Lower leg skin (tissue), 4 donors: ENCODE measurements around the gene SINHCAF. TPM values are rescaled to one million over a fixed set of nuclear protein-coding genes. Genes with fewer than 3 reads are reported as not detected.

ENCODE experiments used
- DNase-seq, 2 donors: peaks; one replicate each; pipeline ENCODE4 v3.0.0-alpha.2; 2019; ENCODE audit warnings: low spot score in 2 of 2
- H3K4me3 ChIP-seq: fragments of 200-600 bp; sonication (generic); 2 replicates; pipeline ENCODE4 v1.5.1; 2017; ENCODE audit warnings: mild to moderate bottlenecking, low read depth; ENCODE audit not compliant: poor library complexity, severe bottlenecking
- POLR2A ChIP-seq, 2 donors: fragments of 450-650 bp; IDR thresholded peaks; one replicate each; pipeline ENCODE4 v1.6.1; 2016 to 2017; ENCODE audit warnings: antibody characterized with exemption in 2 of 2, mild to moderate bottlenecking in 1 of 2, moderate library complexity in 1 of 2
- whole genome bisulfite sequencing, 2 donors: methylation state at CpG; one replicate each; pipeline ENCODE4 v1.1.5; 2018; 5-methylcytosine and 5-hydroxymethylcytosine counted together
- intact Hi-C: fragments of 100-400 bp; cut with DNase I; formaldehyde crosslinking; loops from one replicate; pipeline ENCODE4 v1.15.0; 2023; ENCODE audit warnings: low total_unique reads
- total RNA-seq, 4 donors: library from RNA; depleted of rRNA; stranded (reverse); fragments of >200 nt; gene quantifications; one replicate each; pipeline ENCODE4 v1.1.0, GENCODE V29; 2016
- TF ChIP-seq, protein P1 (sequence below), 3 donors: fragments of 450-650 bp; IDR thresholded peaks; one replicate each; pipeline ENCODE4 v1.5.1; 2016; ENCODE audit warnings: antibody characterized with exemption in 3 of 3, mild to moderate bottlenecking in 3 of 3, moderate library complexity in 2 of 3

SINHCAF gene
- total RNA-seq, 4 donors from 2014 or later = 56.9 to 144 (median 96.5) TPM

DNA sequence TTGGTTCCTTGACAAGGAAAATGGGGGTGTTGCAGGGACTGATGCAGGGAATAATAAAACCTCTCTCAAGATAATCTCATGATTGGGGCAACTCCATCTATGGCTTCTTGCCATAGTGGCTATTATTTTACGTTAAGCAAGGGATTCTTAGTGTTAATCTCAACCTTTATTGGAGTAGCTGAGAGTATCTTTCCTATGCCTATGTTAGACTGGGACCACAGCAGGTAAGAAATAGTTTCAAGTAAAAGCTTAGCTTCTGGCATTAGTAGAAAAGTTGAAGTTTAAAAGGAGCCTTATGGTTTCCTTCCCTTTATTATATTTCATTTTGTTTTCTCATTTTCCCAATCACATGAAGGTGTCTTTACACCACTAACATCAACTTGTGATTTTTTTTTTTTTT lies 16.7 kb downstream of the SINHCAF start:
- no peak for TF ChIP-seq POLR2A (IDR thresholded peaks at IDR 0.05)
- no peak overlapping the region for H3K4me3 ChIP-seq
- no peak for DNase-seq
- WGBS, 2 donors = 98 to 100% methylated on average over 1 of the region's 1 CpG
- intact Hi-C loops = no loop called here

DNA sequence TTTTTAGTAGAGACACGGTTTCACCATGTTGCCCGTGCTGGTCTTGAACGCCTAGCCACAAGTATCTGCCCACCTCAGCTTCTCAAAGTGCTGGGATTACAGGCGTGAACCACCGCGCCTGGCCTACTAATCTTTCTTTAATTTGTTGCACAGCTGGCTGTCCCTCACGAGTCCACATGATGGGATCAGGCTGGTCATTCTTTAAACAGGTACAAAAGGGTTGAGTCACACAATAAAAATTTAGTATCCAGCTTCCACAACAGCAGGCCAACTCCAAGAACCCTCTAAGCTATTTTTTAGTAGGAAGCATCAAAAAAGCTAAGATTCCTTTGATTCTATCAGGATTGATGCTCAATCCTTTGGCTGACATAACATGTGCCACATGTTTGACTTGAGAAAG lies 17.8 kb downstream of the SINHCAF start:
- intact Hi-C loops = no loop called here
- WGBS, 2 donors = 89 to 93% methylated on average over 7 of the region's 7 CpGs
- DNase-seq = no peak
- H3K4me3 ChIP-seq = no peak overlapping the region
- TF ChIP-seq POLR2A (IDR thresholded peaks at IDR 0.05) = no peak
- TF ChIP-seq, protein P1, sequence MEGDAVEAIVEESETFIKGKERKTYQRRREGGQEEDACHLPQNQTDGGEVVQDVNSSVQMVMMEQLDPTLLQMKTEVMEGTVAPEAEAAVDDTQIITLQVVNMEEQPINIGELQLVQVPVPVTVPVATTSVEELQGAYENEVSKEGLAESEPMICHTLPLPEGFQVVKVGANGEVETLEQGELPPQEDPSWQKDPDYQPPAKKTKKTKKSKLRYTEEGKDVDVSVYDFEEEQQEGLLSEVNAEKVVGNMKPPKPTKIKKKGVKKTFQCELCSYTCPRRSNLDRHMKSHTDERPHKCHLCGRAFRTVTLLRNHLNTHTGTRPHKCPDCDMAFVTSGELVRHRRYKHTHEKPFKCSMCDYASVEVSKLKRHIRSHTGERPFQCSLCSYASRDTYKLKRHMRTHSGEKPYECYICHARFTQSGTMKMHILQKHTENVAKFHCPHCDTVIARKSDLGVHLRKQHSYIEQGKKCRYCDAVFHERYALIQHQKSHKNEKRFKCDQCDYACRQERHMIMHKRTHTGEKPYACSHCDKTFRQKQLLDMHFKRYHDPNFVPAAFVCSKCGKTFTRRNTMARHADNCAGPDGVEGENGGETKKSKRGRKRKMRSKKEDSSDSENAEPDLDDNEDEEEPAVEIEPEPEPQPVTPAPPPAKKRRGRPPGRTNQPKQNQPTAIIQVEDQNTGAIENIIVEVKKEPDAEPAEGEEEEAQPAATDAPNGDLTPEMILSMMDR (IDR thresholded peaks at IDR 0.05) = no peak

DNA sequence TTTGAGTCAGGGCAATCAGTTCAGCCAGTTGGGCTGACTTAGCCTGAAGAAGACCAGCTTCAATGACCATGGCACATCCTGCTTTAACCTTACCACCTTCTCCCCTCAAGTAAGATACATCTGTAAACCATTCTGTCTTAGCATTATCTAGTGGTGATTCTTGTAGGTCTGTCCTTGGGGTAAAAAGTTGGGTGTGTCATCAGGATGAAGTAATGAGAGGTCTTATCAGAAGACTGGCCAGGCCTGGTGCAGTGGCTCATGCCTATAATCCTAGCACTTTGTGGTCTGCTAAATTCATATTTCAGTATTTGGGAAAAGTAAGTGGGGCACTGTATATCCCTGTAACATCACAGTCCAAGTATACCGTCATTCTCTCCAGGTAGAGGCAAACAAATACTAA lies 19.1 kb downstream of the SINHCAF start:
- no peak overlapping the region for H3K4me3 ChIP-seq
- TF ChIP-seq POLR2A (IDR thresholded peaks at IDR 0.05) = no peak
- TF ChIP-seq, protein P1 (IDR thresholded peaks at IDR 0.05) = no peak
- intact Hi-C loops = no loop called here
- DNase-seq = no peak
- 92 to 95% methylated on average over 1 of the region's 1 CpG for WGBS, 2 donors

DNA sequence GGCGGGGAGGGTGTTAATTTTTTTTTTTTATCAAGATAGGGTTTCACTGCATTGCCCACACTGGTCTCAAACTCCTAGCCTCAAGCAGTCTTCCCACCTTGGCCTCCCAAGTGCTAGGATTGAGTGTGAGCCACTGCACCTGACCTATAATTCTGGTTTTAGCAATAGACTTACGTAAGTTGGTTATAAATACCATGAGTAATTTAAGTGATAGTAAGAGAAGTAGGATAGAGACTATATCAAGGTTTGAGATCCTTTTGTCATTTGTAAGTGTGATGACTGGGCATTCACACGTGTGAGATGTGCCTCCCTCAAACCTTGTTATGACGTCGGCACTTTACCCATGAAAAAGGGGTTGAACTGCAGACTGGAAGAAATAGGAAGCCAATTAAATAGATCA lies 22.5 kb downstream of the SINHCAF start:
- intact Hi-C loops = no loop called here
- DNase-seq = no peak
- TF ChIP-seq, protein P1 (IDR thresholded peaks at IDR 0.05) = no peak
- no peak for TF ChIP-seq POLR2A (IDR thresholded peaks at IDR 0.05)
- no peak overlapping the region for H3K4me3 ChIP-seq
- WGBS, 2 donors = 90 to 96% methylated on average over 5 of the region's 5 CpGs

DNA sequence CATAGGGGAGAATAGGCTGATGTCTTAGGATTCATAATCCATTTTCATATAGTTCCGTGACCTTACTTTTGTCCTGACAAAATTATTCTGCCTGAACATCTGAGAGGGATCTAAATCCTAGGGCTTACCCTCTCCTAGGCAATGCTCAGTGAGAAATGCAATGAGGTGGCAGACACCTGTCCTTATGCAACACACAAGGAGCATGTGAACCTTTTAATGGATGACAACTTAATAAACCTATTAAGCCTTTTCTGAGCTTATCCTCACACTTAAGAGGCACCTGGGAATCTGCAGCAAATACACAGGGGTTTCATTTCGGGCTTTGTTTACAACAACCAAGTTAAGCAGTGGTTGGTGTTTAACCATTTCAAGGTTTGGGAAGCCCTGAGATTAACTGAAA lies 24.6 kb downstream of the SINHCAF start:
- DNase-seq = no peak
- TF ChIP-seq, protein P1 (IDR thresholded peaks at IDR 0.05) = no peak
- TF ChIP-seq POLR2A (IDR thresholded peaks at IDR 0.05) = no peak
- H3K4me3 ChIP-seq = no peak overlapping the region
- intact Hi-C loops = no loop called here
- WGBS, 2 donors = 90 to 95% methylated on average over 2 of the region's 2 CpGs

DNA sequence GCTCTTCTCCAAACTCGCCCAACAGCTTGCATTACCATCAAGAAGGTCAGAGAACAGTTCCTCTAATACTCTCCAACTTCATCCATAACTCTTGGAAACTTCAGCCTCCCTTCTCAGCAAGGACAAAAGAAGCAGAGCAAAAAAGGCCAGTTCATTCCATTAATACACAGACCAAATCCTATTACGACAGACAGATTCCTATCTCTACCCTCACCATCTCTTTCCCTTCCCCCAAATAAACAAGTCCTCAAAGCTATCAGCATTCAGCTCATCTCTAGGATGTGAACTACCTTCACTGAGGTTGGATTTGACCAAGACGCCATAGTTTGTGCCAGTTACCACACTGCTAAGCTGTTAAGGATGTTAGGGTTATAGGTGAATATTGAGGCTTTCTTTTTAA lies 25.2 kb downstream of the SINHCAF start:
- intact Hi-C loops = no loop called here
- no peak for TF ChIP-seq POLR2A (IDR thresholded peaks at IDR 0.05)
- TF ChIP-seq, protein P1 (IDR thresholded peaks at IDR 0.05) = no peak
- WGBS, 2 donors = 90 to 93% methylated on average over 3 of the region's 3 CpGs
- no peak overlapping the region for H3K4me3 ChIP-seq
- no peak for DNase-seq
